Neural crest cell (in vitro differentiated cells): ENCODE data around the gene SCCPDH. TPM values are rescaled to one million over a fixed set of nuclear protein-coding genes. Genes with fewer than 3 reads are reported as not detected.

Experiments used
- DNase-seq: peaks from one replicate; pipeline ENCODE4 v3.0.0; 2021; ENCODE audit warnings: low read depth, mixed read lengths, low spot score
- H3K27ac Mint-ChIP-seq: one replicate; pipeline ENCODE4 v1.8.0; 2021; ENCODE audit warnings: mild to moderate bottlenecking, mixed read lengths; ENCODE audit not compliant: unreplicated experiment
- H3K27me3 Mint-ChIP-seq: 2 replicates; pipeline ENCODE4 v1.8.0; 2021; ENCODE audit warnings: low read depth, mild to moderate bottlenecking, mixed read lengths
- H3K36me3 Mint-ChIP-seq: 2 replicates; pipeline ENCODE4 v1.8.0; 2021; ENCODE audit warnings: low read depth, mild to moderate bottlenecking, mixed read lengths
- H3K4me1 Mint-ChIP-seq: 2 replicates; pipeline ENCODE4 v1.8.0; 2021; ENCODE audit warnings: mixed read lengths
- H3K4me3 Mint-ChIP-seq: one replicate; pipeline ENCODE4 v1.8.0; 2021; ENCODE audit warnings: mild to moderate bottlenecking, mixed read lengths
- H3K9me3 Mint-ChIP-seq: 2 replicates; pipeline ENCODE4 v1.8.0; 2021; ENCODE audit warnings: mixed read lengths
- total RNA-seq: library from RNA; stranded (reverse); gene quantifications from 2 replicates; pipeline ENCODE4 v1.2.1, GENCODE V29; 2021
- TF ChIP-seq, protein P1 (sequence below): fragments of 200-600 bp; sonication (generic); conservative IDR thresholded peaks from 2 replicates; pipeline ENCODE4 v1.5.0; 2021; ENCODE audit warnings: antibody characterized with exemption, mild to moderate bottlenecking

SCCPDH gene
- total RNA-seq, 1 donor from 2014 or later: 53.1 TPM

DNA sequence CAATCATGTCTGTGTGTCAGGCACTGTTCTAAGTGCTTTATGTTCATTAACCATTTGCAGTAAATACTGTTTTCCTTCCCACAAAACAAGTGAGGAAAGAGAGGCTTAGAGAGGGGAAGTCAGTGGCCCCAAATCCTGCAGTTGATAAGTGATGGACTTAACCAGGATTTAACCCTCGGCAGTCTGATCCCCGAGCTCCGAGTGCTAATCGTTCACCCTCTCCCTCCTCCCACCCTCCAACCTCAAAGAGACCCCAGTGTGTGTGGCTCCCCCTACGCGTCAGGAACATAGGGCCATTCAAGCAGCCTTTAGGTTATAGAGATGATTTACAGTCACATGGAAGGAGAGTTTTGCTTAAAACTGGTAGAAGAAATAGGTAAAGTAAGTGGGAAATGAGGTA, 47.2 kb downstream of the SCCPDH start:
- H3K36me3 Mint-ChIP-seq: peaks cover 39% of the 10 kb centered on the region
- TF ChIP-seq, protein P1, sequence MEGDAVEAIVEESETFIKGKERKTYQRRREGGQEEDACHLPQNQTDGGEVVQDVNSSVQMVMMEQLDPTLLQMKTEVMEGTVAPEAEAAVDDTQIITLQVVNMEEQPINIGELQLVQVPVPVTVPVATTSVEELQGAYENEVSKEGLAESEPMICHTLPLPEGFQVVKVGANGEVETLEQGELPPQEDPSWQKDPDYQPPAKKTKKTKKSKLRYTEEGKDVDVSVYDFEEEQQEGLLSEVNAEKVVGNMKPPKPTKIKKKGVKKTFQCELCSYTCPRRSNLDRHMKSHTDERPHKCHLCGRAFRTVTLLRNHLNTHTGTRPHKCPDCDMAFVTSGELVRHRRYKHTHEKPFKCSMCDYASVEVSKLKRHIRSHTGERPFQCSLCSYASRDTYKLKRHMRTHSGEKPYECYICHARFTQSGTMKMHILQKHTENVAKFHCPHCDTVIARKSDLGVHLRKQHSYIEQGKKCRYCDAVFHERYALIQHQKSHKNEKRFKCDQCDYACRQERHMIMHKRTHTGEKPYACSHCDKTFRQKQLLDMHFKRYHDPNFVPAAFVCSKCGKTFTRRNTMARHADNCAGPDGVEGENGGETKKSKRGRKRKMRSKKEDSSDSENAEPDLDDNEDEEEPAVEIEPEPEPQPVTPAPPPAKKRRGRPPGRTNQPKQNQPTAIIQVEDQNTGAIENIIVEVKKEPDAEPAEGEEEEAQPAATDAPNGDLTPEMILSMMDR: no peak
- no peak overlapping the region for H3K4me3 Mint-ChIP-seq
- H3K27me3 Mint-ChIP-seq: no peaks in the 10 kb centered on the region
- no peak overlapping the region for H3K27ac Mint-ChIP-seq
- H3K9me3 Mint-ChIP-seq: no peaks in the 10 kb centered on the region
- H3K4me1 Mint-ChIP-seq: no peaks in the 10 kb centered on the region
- DNase-seq: no peak

DNA sequence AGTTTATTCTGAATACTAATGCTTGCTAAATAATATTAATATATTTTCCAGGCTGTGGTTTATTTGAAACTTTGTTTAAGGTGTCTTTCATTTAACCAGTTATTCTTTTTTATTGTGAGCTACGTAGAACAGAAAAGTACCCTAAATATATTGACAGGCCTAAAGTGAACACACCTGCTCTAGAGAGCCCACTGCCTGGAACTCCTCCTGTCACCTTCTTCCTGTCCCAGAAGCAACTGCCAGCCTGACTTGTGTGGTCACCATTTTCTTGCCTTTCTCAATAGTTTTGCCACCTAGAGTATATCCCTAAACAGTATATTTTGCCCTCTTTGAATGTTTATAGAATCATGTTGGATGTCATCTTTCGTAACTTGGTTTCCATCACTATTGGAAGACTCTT, 48.5 kb downstream of the SCCPDH start:
- Mint-ChIP-seq H3K27ac (no peak overlapping the region), H3K27me3 (no peaks in the 10 kb centered on the region), H3K36me3 (peaks cover 41% of the 10 kb centered on the region), H3K4me3 (no peak overlapping the region), H3K4me1 (no peaks in the 10 kb centered on the region), H3K9me3 (no peaks in the 10 kb centered on the region)
- TF ChIP-seq, protein P1: no peak
- no peak for DNase-seq

DNA sequence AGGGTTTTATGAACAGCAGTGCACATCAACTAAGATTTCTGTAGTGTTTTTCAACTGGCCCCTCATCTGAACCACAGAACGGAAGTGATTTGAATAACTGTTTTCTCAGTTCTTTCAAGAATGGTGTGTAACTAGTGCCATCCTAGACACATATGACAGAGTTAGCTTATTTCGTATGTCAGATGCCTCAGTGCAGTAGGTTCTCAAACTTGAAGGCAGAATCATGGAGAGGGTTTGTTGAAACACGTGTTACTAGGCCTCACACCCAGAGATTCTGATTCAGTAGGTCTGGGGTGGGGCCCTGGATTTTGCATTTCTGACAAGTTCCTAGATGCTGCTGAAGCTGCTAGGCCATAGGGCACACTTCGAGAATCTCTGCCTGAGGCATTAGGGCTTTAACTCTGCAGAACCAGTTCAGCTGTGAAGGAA, 49.0 kb downstream of the SCCPDH start:
- Mint-ChIP-seq H3K4me3 (no peak overlapping the region), H3K36me3 (peaks cover 42% of the 10 kb centered on the region), H3K27ac (no peak overlapping the region), H3K9me3 (no peaks in the 10 kb centered on the region), H3K4me1 (no peaks in the 10 kb centered on the region), H3K27me3 (no peaks in the 10 kb centered on the region)
- DNase-seq: no peak
- TF ChIP-seq, protein P1: no peak

DNA sequence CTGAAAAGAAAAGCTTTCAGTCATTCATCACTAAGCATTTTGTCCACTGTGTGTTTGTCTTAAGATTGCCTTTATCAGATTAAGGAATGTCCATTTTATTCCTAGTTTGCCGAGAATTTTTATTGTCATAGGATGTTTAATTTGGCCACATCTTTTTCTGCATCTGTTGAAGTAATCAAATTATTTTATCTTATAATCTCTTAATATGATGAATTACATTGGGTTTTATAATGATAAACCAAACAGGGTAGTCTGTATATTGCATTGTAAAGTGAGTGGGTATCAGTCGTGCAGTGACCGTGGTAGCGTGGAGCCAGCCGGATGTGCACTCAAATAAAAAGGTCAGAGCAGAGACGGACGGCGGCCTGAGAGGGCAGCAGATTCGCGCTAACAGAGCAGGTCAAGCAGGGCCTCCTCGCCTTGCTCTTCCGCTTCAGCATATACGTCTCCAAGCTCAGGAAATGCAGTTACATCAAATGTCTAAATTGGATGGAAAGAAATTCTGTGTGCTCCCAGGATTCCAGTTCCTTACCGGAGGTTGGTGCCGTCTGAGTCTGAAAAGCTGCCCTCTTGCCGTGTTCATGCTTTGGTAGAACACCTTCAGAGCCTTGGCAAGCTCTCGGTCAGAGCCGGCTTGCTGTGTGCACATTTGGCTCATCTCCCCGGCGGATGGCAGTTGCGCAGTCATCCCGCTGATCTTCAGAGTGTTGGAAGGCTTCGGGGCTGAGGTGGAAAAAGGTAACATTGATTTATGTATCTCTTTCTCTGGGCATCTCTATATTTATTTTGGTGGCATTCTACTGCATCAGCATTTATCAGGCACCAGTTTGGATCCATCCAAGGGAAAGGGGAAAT, 51.5 kb downstream of the SCCPDH start:
- Mint-ChIP-seq H3K36me3 (peaks cover 37% of the 10 kb centered on the region), H3K27ac (peak overlapping the region; percentile 31), H3K9me3 (no peaks in the 10 kb centered on the region), H3K4me1 (no peaks in the 10 kb centered on the region), H3K4me3 (no peak overlapping the region), H3K27me3 (no peaks in the 10 kb centered on the region)
- TF ChIP-seq, protein P1: no peak
- DNase-seq: no peak

DNA sequence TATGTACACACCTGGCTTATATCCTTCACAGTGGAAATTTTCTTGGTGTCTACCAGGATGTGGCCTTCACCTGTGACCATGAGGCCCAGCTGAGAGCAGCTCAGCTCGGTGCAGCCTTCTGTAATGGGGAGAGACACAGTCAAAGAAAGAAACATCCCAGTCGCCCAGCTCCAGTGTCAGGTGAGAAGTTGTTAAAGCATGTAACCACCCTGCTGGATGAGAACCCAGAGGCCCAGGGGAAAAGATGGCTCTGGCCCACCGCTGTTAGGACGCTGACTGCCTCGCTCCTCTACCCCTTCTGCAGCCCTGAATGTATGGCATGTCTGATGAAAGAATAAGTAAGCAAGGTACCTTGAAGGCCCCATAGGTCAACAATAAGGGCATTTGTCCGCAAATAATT, 52.7 kb downstream of the SCCPDH start:
- H3K4me1 Mint-ChIP-seq: no peaks in the 10 kb centered on the region
- TF ChIP-seq, protein P1: no peak
- no peak for DNase-seq
- no peak overlapping the region for H3K27ac Mint-ChIP-seq
- H3K27me3 Mint-ChIP-seq: no peaks in the 10 kb centered on the region
- no peaks in the 10 kb centered on the region for H3K9me3 Mint-ChIP-seq
- peaks cover 36% of the 10 kb centered on the region for H3K36me3 Mint-ChIP-seq
- no peak overlapping the region for H3K4me3 Mint-ChIP-seq
